OCI-LY7 (cell line): ENCODE results near the gene ZC3H8. TPM values are rescaled to one million over a fixed set of nuclear protein-coding genes. Genes with fewer than 3 reads are reported as not detected.
A peak's percentile ranks its signal among the peaks of the same experiment; 100 is the strongest.

Experiments used
- BruUV-seq: library from RNA; stranded (reverse); fragments of 400-500 nt; replicated peaks from 2 replicates; lab custom pipeline; 2021; lab: Mats Ljungman, UMichigan
- CTCF ChIA-PET: fragments of 300-600 bp; sonication (Branson Sonifier 250); formaldehyde crosslinking; loops from one replicate; lab custom pipeline; 2022; ENCODE audit warnings: antibody characterized with exemption; ENCODE audit not compliant: unreplicated experiment; lab: Charles Lee
- POLR2A ChIA-PET: fragments of 300-600 bp; sonication (Branson Sonifier 250); formaldehyde crosslinking; loops from one replicate; lab custom pipeline; 2022; ENCODE audit warnings: antibody characterized with exemption; lab: Charles Lee
- DNase-seq: peaks from one replicate; pipeline ENCODE4 v3.0.0-alpha.2; 2015; ENCODE audit warnings: low spot score
- H2AFZ ChIP-seq: fragments of 200-600 bp; sonication (generic), shearing (Covaris generic); 2 replicates; pipeline ENCODE4 v1.6.1; 2014; ENCODE audit warnings: mild to moderate bottlenecking, antibody characterized with exemption, low read length, moderate library complexity
- H3K27ac ChIP-seq: fragments of 200-600 bp; sonication (generic); 2 replicates; pipeline ENCODE4 v1.5.1; 2014; ENCODE audit warnings: mixed run types, low read depth, mild to moderate bottlenecking, moderate library complexity, low read length, inconsistent platforms; ENCODE audit not compliant: poor library complexity, severe bottlenecking
- H3K36me3 ChIP-seq: fragments of 200-600 bp; sonication (generic); 2 replicates; pipeline ENCODE4 v1.6.1; 2014; ENCODE audit warnings: mild to moderate bottlenecking, antibody characterized with exemption, low read length, moderate library complexity, mixed read lengths; ENCODE audit not compliant: insufficient read depth
- H3K4me1 ChIP-seq: fragments of 200-600 bp; sonication (generic); 2 replicates; pipeline ENCODE4 v1.5.1; 2014; ENCODE audit warnings: mild to moderate bottlenecking, low read length; ENCODE audit not compliant: insufficient read depth, poor library complexity, severe bottlenecking
- H3K4me2 ChIP-seq: fragments of 200-600 bp; sonication (generic); 2 replicates; pipeline ENCODE4 v1.6.1; 2014; ENCODE audit warnings: mild to moderate bottlenecking, low read length
- H3K4me3 ChIP-seq: fragments of 200-600 bp; sonication (generic); 2 replicates; pipeline ENCODE4 v1.5.1; 2014; ENCODE audit warnings: mild to moderate bottlenecking, low read depth, low read length; ENCODE audit not compliant: poor library complexity, severe bottlenecking
- H3K79me2 ChIP-seq: fragments of 200-600 bp; sonication (generic); 2 replicates; pipeline ENCODE4 v1.6.1; 2016; ENCODE audit warnings: low read depth, mild to moderate bottlenecking, low read length, moderate library complexity, mixed read lengths; ENCODE audit not compliant: insufficient read depth
- H3K9me2 ChIP-seq: fragments of 200-600 bp; sonication (generic); 2 replicates; pipeline ENCODE4 v1.6.1; 2016; ENCODE audit warnings: mild to moderate bottlenecking, low read length, mixed read lengths; ENCODE audit not compliant: insufficient read depth
- H3K9me3 ChIP-seq: fragments of 200-600 bp; sonication (generic); 2 replicates; pipeline ENCODE4 v1.6.1; 2014; ENCODE audit warnings: mild to moderate bottlenecking, mixed run types, low read length, mixed read lengths
- H4K20me1 ChIP-seq: fragments of 200-600 bp; sonication (generic); 2 replicates; pipeline ENCODE4 v1.6.1; 2014; ENCODE audit warnings: mild to moderate bottlenecking, antibody characterized with exemption, low read length, moderate library complexity, mixed read lengths; ENCODE audit not compliant: insufficient read depth
- CTCF ChIP-seq: fragments of 200-600 bp; sonication (generic); conservative IDR thresholded peaks from 2 replicates; pipeline ENCODE4 v1.5.1; 2014; ENCODE audit warnings: mild to moderate bottlenecking, antibody characterized with exemption, low read length, moderate library complexity, mixed read lengths
- EZH2phosphoT487 ChIP-seq: fragments of 200-600 bp; sonication (generic); IDR thresholded peaks from 2 replicates; pipeline ENCODE4 v1.6.1; 2018; ENCODE audit warnings: low read depth, borderline replicate concordance, mild to moderate bottlenecking, mixed run types, antibody characterized with exemption, low read length, moderate library complexity, mixed read lengths
- intact Hi-C: fragments of 100-400 bp; cut with micrococcal nuclease; formaldehyde crosslinking; loops from one replicate; pipeline ENCODE4 v1.10.0; 2022; ENCODE audit not compliant: unreplicated experiment
- total RNA-seq, 2 experiments: library from RNA; depleted of rRNA in 1 of 2; stranded (reverse); fragments of >200 nt in 1 of 2; shearing (Covaris generic) in 1 of 2; gene quantifications; 2 replicates each; pipeline ENCODE4 v1.2.3, GENCODE V29; 2014 to 2022

Gene ZC3H8
- total RNA-seq, 2 experiments from 2014 or later: 15.0 to 23.8 TPM

DNA sequence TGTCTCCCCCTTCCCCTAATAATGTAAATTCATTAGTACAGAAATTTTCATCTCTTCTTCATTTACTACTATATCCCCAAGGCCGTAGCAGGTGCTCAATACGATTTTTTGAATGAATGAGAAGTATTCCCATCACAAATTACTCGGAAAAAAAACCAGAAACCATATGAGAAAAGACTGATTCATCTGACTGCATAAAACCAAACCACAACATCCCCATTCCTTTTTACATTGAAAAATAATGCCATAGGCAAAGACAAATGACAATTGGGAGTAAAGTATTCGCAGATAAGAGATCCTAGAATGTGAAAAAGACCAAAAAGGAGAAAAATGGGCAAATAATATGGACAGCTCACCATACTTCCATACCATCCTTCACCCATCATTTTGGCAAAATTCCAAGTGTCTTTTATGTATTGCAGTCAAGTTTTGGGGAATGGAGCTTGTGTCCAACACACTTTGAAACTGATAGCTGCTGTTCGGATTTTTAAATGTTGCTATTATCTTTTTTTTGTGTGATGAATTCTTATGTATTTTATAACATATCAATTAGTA, 1.5 kb downstream of the ZC3H8 start:
- Histone ChIP-seq H3K4me2 (peak overlapping the region; percentile 99), H3K36me3 (peaks cover 26% of the 10 kb centered on the region), H3K79me2 (peaks cover 37% of the 10 kb centered on the region), H3K27ac (no peak overlapping the region), H2AFZ (no peak overlapping the region), H3K9me2 (no peaks in the 10 kb centered on the region), H4K20me1 (no peaks in the 10 kb centered on the region), H3K9me3 (no peaks in the 10 kb centered on the region), H3K4me1 (peaks cover 21% of the 10 kb centered on the region), H3K4me3 (peak overlapping the region; percentile 83)
- TF ChIP-seq CTCF: no peak
- TF ChIP-seq EZH2phosphoT487: no peak
- intact Hi-C loops: no loop called here
- BruUV-seq: no TSS peak
- DNase-seq: no peak
- ChIA-PET POLR2A (interaction anchor here (0.6 to 1.5 kb wide), 4 partner anchors 11 to 256 kb away, joined by 3 to 4 read pairs (median 3); no protein-coding TSS in a partner anchor), CTCF (no interaction called here)

- ChIA-PET CTCF (no interaction called here), POLR2A (interaction anchor here (0.6 to 1.0 kb wide), 3 partner anchors 97 to 244 kb away, joined by 3 read pairs; no protein-coding TSS in a partner anchor)
These were observed 3.6 kb downstream of the ZC3H8 start for GRCh38 chr2:112251271-112251670.

More at GRCh38 chr2:112251271-112251670, 3.6 kb downstream of the ZC3H8 start:
- H4K20me1 ChIP-seq: no peaks in the 10 kb centered on the region
- no peak overlapping the region for H3K27ac ChIP-seq
- H3K79me2 ChIP-seq: peaks cover 37% of the 10 kb centered on the region
- TF ChIP-seq EZH2phosphoT487: no peak
- TF ChIP-seq CTCF: no peak
- H3K9me2 ChIP-seq: no peaks in the 10 kb centered on the region
- no TSS peak for BruUV-seq
- intact Hi-C loops: no loop called here
- no peak for DNase-seq
- H3K4me2 ChIP-seq: peak overlapping the region; percentile 5; the same call in 1 of the 2 replicates
- no peak overlapping the region for H2AFZ ChIP-seq
- peaks cover 21% of the 10 kb centered on the region for H3K4me1 ChIP-seq
- no peak overlapping the region for H3K4me3 ChIP-seq
- H3K9me3 ChIP-seq: no peaks in the 10 kb centered on the region
- H3K36me3 ChIP-seq: peaks cover 47% of the 10 kb centered on the region
